Endometrium (tissue), 2 donors: Measurements from ENCODE around the gene DCAF17.
"Not testable (repeated sequence)": the region's sequence is repeated elsewhere in the genome, so short reads cannot be mapped to it uniquely, and the experiment has no call there.

ENCODE experiments used
- FAIRE-seq: peaks from 2 replicates; lab custom pipeline; 2012; peaks lifted over from hg19 to GRCh38; lab: Jason Lieb, UNC
- donor health status: control.
- donor health status: control.

Gene DCAF17

GRCh38 chr2:171411214-171411613 lies 22.8 kb upstream of the DCAF17 start:
- FAIRE-seq = no peak

- no peak for FAIRE-seq
These were observed 22.1 kb upstream of the DCAF17 start for GRCh38 chr2:171411791-171412483.

- no peak for FAIRE-seq
These were observed 21.4 kb upstream of the DCAF17 start for GRCh38 chr2:171412571-171413175.

GRCh38 chr2:171414645-171415044 lies 19.4 kb upstream of the DCAF17 start:
- FAIRE-seq = not testable (repeated sequence)

GRCh38 chr2:171416009-171416926 lies 17.8 kb upstream of the DCAF17 start:
- peak; percentile 54 for FAIRE-seq

GRCh38 chr2:171419333-171419732 lies 14.7 kb upstream of the DCAF17 start:
- no peak for FAIRE-seq

GRCh38 chr2:171420728-171421563 lies 13.1 kb upstream of the DCAF17 start:
- no peak for FAIRE-seq

GRCh38 chr2:171422710-171423495 lies 11.1 kb upstream of the DCAF17 start:
- FAIRE-seq = not testable (repeated sequence)

GRCh38 chr2:171430516-171431410 lies 3.3 kb upstream of the DCAF17 start:
- FAIRE-seq = no peak

- FAIRE-seq = no peak
These were observed 2.3 kb upstream of the DCAF17 start for GRCh38 chr2:171431677-171432167.

GRCh38 chr2:171432206-171432968 lies 1.6 kb upstream of the DCAF17 start:
- FAIRE-seq = no peak

GRCh38 chr2:171432969-171433762 lies 860 bp upstream of the DCAF17 start:
- no peak for FAIRE-seq

- FAIRE-seq = no peak
These were observed 338 bp upstream of the DCAF17 start, which contains the start of gene METTL8 for GRCh38 chr2:171433763-171434012. Gene METTL8 (minus strand): TSS chr2:171433990. CDS start chr2:171392185, 41,805 bp downstream.

GRCh38 chr2:171436307-171436706 lies 2.3 kb downstream of the DCAF17 start:
- no peak for FAIRE-seq

- FAIRE-seq = no peak
These were observed 7.4 kb downstream of the DCAF17 start for GRCh38 chr2:171441470-171441869.

GRCh38 chr2:171447675-171448074 lies 13.6 kb downstream of the DCAF17 start:
- no peak for FAIRE-seq

GRCh38 chr2:171451074-171451473 lies 17.0 kb downstream of the DCAF17 start:
- FAIRE-seq = no peak

- FAIRE-seq = no peak
These were observed 18.7 kb downstream of the DCAF17 start for GRCh38 chr2:171452773-171453172.
